Activated CD8-positive, alpha-beta memory T cell treated with anti-CD3 and anti-CD28 coated beads, Interleukin-2, amount 50 U/mL, for 24 hours (primary cell): ENCODE measurements around the gene KCNQ4.
A peak's percentile ranks its signal among the peaks of the same experiment; 100 is the strongest.

Experiments used
- DNase-seq: peaks from one replicate; pipeline ENCODE4 v3.0.0-alpha.2; 2020; ENCODE audit errors: extremely low read depth

The KCNQ4 gene

GRCh38 chr1:40795811-40796586 is 12.4 kb downstream of the KCNQ4 start:
- DNase-seq, result no peak

DNA sequence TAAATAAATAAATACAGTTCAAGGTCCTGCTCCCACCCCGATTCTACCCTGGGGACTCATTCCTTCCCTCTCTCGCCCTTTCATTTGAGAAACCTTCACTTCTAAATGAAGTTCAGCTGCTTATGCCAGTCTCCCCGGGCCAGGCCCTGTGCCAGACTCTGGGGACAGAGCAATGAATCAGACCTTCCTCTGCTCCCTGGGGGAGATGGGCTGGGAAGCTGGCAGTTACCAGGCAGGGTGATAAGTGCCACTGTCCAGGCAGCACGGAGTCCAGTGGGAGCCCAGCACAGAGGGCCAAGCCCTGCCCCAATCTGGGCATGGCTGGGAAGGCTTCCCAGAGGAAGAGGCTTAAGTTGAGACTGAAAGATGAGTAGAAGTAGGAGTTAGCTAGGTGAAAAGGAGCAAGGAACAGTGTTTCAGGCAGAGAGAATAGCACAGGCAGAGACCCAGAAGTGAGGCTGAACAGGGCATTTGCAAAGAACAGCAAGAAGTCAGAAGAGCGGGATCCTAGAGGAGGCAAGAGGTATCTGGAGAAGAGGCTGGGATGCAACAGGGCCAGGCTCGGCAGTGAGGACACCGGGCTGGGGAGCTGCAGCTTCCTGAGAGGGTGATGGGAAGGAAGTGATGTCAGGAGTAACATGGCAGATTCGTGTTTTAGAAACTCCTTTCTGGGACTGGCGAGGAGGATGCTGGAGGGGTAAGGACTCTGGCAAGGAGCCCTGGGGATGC is 13.5 kb downstream of the KCNQ4 start:
- DNase-seq, result no peak

DNA sequence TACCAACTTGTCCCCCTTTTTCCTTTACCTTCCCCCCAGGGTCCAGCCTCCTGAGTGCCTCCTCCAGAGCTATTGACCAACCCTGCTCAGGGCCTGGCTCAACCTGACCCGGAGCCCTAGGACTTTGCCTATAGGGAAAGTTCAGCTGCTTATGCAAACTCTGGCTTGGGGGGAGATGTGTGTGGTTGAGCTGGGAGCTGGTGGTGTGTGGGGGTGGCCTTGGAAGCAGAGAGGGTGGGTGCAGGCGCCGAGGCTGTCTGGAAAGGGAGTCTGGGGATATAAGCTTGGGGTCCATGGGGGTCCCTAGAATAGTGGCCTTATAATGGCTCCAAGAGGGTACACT is 14.1 kb downstream of the KCNQ4 start:
- no peak for DNase-seq

GRCh38 chr1:40798366-40799281 is 15.0 kb downstream of the KCNQ4 start:
- no peak for DNase-seq

- DNase-seq, result no peak
Measured at GRCh38 chr1:40799351-40799867, 15.8 kb downstream of the KCNQ4 start.

DNA sequence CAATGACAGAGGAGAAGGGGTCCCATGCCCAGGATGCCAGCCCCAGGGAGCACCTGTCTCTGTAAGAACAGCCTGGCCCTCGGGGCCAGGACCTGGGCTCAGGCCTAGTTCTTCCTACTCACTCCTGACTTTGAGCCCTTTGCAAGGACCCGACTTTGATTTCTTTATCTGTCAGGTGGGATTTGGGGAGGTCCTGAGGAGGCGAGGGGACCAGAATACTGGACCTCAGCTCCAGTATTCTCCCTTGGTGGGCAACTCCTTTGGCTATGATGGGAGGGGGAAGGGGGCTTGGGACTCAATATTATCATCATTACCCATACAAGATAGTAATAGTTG is 18.1 kb downstream of the KCNQ4 start:
- DNase-seq, result no peak

DNA sequence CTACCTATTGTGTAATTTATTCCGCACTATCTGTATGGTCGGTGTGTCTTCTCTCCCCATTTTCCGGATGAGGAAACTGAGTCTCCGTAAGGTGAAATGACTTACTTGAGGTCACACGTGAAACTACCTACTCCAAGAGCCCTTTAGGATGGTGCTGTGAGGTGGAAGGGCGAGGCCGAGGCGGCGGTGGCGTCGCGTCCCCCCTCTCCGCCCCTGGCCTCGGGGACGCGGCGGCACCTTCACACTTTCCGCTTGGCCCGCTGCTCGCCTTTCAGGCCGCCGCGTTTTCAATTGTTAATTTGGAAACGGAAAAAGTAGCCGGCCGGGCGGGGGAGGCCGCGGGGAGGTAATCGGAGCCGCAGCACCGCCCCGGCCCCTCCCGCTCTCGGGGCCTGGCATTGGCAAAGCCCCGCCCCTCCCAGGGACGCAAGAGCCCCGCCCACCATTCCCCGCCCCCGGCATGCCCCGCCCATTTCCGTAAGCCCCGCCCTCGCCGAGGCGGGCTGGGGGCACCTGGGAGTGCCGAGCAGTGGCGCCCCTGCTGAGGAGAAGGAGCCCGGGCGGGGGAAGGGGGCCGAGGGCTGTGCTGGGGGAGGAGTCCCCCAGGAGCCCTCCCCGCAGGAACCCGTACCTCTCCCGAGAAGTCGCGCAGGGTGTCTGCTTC is 18.6 kb downstream of the KCNQ4 start:
- DNase-seq, result peak; percentile 34

GRCh38 chr1:40802742-40803113 is 19.1 kb downstream of the KCNQ4 start:
- DNase-seq, result no peak

DNA sequence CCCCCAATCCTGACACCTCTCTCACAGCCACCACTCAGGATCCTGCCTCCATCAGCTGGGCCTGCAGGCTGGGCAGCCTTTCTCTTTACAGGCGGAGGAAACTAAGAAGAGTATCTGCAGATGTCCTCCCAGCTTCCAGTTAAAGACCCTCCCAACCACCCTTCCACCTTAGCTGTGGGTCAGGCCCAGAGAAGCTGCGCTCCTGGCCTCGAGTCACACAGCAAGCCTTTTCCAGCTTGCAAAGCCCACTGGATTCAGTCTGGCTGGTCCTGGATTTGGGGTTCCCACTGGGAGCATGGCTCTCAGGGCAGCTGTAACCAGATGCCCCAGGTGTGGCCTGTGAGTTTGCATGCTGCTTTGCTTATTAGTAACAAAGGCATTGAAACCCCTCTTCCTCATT is 19.9 kb downstream of the KCNQ4 start:
- DNase-seq, result no peak

DNA sequence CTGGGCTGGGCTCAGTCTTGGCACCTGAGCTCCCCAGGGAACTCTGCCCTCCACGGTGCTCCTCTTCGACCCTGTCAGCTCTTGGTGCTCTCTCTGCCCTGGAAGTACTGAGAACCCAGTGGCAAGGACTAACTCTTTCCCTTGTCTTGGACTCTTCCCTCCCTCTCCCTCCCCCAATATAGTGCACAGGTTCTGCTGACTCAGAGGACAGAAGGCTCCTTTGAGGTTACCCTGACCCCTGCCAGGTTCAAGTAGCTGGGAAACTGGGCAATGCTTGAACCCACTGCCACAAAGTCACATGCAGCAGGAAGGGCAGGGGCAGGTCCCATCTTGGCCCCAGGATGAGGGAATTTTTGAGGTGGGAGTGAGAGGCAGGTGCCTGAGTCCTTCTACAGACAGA is 20.3 kb downstream of the KCNQ4 start:
- DNase-seq, result no peak

- DNase-seq, result no peak
Measured at GRCh38 chr1:40806240-40806639, 22.7 kb downstream of the KCNQ4 start.

- DNase-seq, result no peak
Measured at GRCh38 chr1:40806731-40807695, 23.4 kb downstream of the KCNQ4 start.

DNA sequence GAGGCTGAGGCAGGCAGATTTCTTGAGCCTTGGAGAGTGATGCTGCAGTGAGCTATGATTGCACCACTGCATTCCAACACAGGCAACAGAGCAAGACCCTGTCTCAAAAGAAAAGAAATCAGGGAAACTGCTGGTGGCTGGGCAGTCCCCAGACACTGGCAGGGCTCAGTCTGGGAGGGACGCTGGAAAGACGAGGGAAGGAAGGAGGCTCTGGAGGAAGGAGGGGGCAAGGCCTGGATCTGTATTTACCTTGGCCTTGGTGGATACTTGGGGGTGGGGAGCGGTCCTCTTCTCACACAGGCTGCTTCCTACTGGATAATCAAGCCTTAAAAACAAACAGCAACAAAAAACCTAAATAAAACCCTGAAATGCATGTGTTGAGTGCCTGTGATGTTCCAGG is 24.4 kb downstream of the KCNQ4 start:
- DNase-seq, result no peak

- no peak for DNase-seq
Measured at GRCh38 chr1:40808444-40808843, 24.9 kb downstream of the KCNQ4 start.

- DNase-seq, result no peak
Measured at GRCh38 chr1:40808909-40809308, 25.3 kb downstream of the KCNQ4 start.

- no peak for DNase-seq
Measured at GRCh38 chr1:40810927-40811326, 27.3 kb downstream of the KCNQ4 start.

GRCh38 chr1:40815420-40815819 is 31.8 kb downstream of the KCNQ4 start:
- no peak for DNase-seq

GRCh38 chr1:40817791-40818263 is 34.2 kb downstream of the KCNQ4 start:
- no peak for DNase-seq

GRCh38 chr1:40818264-40818961 is 34.8 kb downstream of the KCNQ4 start:
- peak; percentile 66 for DNase-seq

- DNase-seq, result no peak
Measured at GRCh38 chr1:40819101-40819500, 35.5 kb downstream of the KCNQ4 start.
